ENCODE results near the gene CNTNAP5.

The CNTNAP5 gene

DNA sequence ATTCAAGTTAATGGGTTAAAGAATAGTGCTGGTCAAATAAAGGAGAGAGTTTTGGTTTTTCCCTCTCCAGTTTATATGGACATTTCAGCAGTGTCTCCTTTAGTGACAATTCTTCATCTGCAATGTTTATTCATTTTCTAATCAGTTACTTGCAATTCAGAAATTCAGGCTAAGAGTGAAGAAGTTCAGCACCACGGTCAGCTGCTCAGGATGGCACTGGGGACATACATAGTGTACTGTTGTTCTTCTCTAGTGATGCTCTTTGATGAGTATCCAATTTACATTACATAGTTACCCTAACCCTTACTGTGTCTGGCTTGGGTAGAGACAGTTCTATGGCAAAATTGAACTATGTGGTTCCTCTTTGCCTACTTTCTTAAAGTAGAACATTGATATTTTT lies 412.7 kb downstream of the CNTNAP5 start:
- no peak for DNase-seq (ENCODE audit: low read depth)
- no peak overlapping the region for H3K4me3 ChIP-seq (ENCODE audit: low read depth, low read length)
- TF ChIP-seq, protein P1, sequence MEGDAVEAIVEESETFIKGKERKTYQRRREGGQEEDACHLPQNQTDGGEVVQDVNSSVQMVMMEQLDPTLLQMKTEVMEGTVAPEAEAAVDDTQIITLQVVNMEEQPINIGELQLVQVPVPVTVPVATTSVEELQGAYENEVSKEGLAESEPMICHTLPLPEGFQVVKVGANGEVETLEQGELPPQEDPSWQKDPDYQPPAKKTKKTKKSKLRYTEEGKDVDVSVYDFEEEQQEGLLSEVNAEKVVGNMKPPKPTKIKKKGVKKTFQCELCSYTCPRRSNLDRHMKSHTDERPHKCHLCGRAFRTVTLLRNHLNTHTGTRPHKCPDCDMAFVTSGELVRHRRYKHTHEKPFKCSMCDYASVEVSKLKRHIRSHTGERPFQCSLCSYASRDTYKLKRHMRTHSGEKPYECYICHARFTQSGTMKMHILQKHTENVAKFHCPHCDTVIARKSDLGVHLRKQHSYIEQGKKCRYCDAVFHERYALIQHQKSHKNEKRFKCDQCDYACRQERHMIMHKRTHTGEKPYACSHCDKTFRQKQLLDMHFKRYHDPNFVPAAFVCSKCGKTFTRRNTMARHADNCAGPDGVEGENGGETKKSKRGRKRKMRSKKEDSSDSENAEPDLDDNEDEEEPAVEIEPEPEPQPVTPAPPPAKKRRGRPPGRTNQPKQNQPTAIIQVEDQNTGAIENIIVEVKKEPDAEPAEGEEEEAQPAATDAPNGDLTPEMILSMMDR (IDR thresholded peaks at IDR 0.05; ENCODE audit: control insufficient read depth, extremely low read depth, insufficient read depth), result no peak

DNA sequence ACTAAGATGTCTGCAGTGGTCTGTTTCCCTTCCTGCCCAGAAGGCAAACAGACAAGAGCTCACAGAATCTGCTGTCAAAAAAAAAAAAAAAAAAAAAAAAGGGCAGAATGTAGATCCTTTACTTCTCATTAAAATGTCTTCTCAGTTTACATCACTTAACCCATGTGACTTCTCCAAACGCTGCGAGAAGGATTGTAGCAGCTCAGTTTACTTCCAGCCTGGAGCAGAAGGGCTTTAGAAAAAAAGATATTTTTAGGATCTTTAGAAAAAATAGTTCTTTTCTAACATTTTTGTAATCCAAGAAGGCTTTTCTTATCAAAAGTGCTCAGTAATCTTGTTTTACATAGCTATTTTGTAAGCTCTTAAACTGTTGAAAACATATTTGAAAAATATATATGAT lies 425.4 kb downstream of the CNTNAP5 start:
- no peak for DNase-seq (ENCODE audit: low read depth)
- H3K4me3 ChIP-seq (ENCODE audit: low read depth, low read length), result no peak overlapping the region
- TF ChIP-seq, protein P1 (IDR thresholded peaks at IDR 0.05; ENCODE audit: control insufficient read depth, extremely low read depth, insufficient read depth), result no peak

DNA sequence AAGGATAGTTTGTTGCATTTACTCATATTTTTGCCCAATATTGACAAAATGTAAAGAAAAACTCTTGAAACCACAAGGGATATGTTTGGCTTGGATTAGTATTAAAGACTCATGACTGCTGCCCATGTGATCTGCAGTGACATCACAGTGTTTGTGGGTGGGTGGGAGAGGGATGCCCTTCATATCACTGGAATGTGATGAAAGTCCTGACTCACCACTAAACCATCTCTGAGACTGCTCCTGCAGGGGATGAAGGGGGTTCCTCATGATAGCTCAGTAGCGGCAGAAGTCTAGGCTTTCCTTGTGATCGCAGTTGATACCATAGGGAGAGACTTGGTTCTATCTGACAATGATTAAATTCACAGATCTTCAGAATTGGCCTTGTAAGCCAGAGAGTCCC lies 451.2 kb downstream of the CNTNAP5 start:
- TF ChIP-seq, protein P1 (IDR thresholded peaks at IDR 0.05; ENCODE audit: control insufficient read depth, extremely low read depth, insufficient read depth), result no peak
- DNase-seq (ENCODE audit: low read depth), result no peak
- H3K4me3 ChIP-seq (ENCODE audit: low read depth, low read length), result no peak overlapping the region

DNA sequence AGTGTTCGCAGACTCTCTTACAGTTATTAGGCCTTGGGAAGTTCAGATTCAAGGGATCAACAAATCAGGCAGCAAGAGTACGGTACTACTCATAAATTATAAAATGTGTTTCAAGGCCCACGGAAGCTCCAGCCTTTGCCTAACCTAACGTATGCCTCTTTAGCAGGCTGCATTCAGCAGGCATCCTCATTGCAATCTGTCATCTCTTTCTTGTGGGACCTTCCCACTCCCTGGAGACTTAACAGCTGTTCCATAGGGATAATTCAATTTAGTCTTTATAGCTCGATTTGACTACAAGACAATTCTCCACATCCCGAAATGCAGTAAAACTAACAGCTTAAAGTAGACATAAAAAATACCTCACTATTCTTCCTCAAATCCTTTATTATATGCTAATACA lies 453.7 kb downstream of the CNTNAP5 start:
- DNase-seq (ENCODE audit: low read depth), result no peak
- TF ChIP-seq, protein P1 (IDR thresholded peaks at IDR 0.05; ENCODE audit: control insufficient read depth, extremely low read depth, insufficient read depth), result no peak
- H3K4me3 ChIP-seq (ENCODE audit: low read depth, low read length), result no peak overlapping the region

DNA sequence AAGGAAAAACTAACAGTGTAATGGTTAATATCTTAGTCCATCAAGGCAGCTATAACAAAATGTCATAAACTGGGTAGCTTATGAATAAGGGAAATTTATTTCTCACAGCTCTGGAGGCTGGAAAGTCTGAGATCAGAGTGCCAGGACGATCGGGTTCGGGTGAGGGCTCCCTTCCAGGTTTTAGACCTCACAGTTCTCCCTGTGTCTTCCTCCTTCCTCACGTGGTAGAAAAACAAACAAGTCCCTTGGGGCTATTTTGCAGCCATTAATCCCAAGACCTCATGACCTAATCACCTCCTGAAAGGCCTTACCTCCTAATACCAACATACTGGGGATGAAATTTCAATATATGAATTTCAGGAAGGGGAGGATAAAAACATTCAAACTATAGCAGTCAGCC lies 455.9 kb downstream of the CNTNAP5 start:
- no peak overlapping the region for H3K4me3 ChIP-seq (ENCODE audit: low read depth, low read length)
- no peak for DNase-seq (ENCODE audit: low read depth)
- TF ChIP-seq, protein P1 (IDR thresholded peaks at IDR 0.05; ENCODE audit: control insufficient read depth, extremely low read depth, insufficient read depth), result no peak

DNA sequence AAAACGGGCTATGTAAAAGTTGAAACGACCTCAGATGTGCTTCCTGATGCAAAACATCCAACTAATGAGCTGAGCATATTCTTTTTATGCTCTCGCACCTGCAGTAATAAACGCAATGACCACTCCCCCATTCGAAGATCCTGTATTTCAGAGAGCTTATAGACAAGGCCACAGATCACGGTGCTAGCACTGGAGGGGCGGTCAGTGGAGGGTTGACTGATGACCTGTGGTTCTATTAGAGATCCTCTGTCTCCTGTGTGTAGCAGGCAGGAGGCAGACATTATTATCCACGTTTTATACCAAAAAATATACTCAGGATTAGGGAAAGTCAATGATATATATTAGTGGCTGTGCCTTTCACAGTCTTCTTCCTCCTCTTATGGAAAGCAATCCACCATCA lies 457.0 kb downstream of the CNTNAP5 start:
- TF ChIP-seq, protein P1 (IDR thresholded peaks at IDR 0.05; ENCODE audit: control insufficient read depth, extremely low read depth, insufficient read depth), result no peak
- no peak for DNase-seq (ENCODE audit: low read depth)
- H3K4me3 ChIP-seq (ENCODE audit: low read depth, low read length), result no peak overlapping the region

DNA sequence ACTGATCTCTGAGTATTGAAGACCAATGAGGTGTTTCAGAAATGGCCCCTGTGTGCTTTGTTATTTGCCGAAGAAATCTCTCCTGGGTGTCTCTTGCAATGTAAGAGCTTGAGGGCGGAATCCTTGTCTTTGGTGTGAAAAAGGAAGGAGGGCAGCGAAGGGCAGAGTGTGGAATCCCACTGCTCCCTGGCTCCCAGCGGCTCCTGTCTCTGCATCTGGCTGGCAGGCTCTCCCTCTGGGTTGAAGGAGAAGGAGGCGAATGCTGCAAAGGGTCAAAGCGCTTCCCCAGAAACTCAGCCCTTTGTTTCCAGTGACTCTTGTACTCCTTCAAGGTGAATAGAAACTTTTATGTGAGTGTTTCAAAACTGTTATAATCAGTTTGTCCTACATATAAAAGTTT lies 457.5 kb downstream of the CNTNAP5 start:
- DNase-seq (ENCODE audit: low read depth), result no peak
- H3K4me3 ChIP-seq (ENCODE audit: low read depth, low read length), result no peak overlapping the region
- TF ChIP-seq, protein P1 (IDR thresholded peaks at IDR 0.05; ENCODE audit: control insufficient read depth, extremely low read depth, insufficient read depth), result no peak
